ENCODE results near the gene SLC4A2.

The SLC4A2 gene

DNA sequence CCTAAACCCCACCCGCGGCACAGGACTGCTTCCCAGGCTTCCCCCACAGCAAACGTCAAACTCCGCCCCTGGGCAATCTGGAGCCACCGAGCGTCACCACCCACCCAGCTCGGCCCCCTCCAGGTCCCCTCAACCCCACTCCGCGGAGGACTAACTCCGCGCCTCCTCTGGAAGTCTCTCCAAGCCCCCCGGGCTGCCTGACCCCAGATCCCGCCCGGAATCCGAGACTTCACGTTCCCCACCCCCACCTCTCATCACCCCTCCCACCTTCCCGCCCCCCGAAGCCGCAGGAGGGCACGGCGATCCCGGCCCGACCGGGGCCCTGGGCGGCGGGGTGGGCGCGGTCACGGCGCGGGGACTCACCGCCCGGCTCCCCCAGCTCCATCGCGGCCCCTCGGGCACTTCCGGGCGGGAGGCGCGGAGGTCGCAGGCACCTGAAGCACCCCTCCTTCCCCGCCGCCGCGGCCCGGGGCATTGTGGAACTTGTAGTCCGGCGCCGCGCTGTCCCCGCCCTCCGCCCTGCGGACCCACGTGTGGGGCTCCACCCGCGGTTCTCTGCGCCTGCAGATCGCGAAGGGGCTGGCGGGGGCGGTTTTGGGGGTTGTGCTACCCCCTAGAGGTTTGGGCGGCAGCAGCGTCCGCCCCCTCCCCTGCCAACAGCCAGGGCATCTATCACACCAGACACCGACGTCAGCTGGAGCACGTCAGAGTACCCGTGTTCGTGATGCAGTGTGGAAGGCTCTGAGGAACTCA is 23.9 kb downstream of the SLC4A2 start, which contains the start of gene TMUB1 (continued):
- TF ChIP-seq ZNF112 (tag by site-specific recombination; IDR thresholded peaks at IDR 0.05): no peak
- TF ChIP-seq WT1 (tag by site-specific recombination; IDR thresholded peaks at IDR 0.05): no peak
- no peak for TF ChIP-seq ZNF677 (tag by site-specific recombination; IDR thresholded peaks at IDR 0.05)
- TF ChIP-seq, protein P1, sequence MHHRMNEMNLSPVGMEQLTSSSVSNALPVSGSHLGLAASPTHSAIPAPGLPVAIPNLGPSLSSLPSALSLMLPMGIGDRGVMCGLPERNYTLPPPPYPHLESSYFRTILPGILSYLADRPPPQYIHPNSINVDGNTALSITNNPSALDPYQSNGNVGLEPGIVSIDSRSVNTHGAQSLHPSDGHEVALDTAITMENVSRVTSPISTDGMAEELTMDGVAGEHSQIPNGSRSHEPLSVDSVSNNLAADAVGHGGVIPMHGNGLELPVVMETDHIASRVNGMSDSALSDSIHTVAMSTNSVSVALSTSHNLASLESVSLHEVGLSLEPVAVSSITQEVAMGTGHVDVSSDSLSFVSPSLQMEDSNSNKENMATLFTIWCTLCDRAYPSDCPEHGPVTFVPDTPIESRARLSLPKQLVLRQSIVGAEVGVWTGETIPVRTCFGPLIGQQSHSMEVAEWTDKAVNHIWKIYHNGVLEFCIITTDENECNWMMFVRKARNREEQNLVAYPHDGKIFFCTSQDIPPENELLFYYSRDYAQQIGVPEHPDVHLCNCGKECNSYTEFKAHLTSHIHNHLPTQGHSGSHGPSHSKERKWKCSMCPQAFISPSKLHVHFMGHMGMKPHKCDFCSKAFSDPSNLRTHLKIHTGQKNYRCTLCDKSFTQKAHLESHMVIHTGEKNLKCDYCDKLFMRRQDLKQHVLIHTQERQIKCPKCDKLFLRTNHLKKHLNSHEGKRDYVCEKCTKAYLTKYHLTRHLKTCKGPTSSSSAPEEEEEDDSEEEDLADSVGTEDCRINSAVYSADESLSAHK (tag by site-specific recombination; IDR thresholded peaks at IDR 0.05): no peak
- TF ChIP-seq, protein P2, sequence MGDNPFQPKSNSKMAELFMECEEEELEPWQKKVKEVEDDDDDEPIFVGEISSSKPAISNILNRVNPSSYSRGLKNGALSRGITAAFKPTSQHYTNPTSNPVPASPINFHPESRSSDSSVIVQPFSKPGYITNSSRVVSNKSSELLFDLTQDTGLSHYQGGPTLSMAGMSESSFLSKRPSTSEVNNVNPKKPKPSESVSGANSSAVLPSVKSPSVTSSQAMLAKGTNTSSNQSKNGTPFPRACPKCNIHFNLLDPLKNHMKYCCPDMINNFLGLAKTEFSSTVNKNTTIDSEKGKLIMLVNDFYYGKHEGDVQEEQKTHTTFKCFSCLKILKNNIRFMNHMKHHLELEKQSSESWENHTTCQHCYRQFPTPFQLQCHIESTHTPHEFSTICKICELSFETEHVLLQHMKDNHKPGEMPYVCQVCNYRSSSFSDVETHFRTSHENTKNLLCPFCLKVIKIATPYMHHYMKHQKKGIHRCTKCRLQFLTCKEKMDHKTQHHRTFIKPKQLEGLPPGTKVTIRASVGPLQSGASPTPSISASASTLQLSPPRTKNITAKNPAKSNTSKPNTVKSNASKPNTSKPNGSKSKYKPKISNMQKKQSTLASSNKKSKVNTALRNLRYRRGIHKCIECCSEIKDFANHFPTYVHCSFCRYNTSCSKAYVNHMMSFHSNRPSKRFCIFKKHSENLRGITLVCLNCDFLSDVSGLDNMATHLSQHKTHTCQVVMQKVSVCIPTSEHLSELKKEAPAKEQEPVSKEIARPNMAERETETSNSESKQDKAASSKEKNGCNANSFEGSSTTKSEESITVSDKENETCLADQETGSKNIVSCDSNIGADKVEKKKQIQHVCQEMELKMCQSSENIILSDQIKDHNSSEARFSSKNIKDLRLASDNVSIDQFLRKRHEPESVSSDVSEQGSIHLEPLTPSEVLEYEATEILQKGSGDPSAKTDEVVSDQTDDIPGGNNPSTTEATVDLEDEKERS (tag by site-specific recombination; IDR thresholded peaks at IDR 0.05): no peak
- no peak for TF ChIP-seq PRDM2 (tag by site-specific recombination; IDR thresholded peaks at IDR 0.05; ENCODE audit: borderline replicate concordance)
- no peak for TF ChIP-seq ZNF302 (tag by site-specific recombination; IDR thresholded peaks at IDR 0.05; ENCODE audit: low read depth)
- no peak for TF ChIP-seq OSR2 (tag by site-specific recombination; IDR thresholded peaks at IDR 0.05)
- TF ChIP-seq, protein P3, sequence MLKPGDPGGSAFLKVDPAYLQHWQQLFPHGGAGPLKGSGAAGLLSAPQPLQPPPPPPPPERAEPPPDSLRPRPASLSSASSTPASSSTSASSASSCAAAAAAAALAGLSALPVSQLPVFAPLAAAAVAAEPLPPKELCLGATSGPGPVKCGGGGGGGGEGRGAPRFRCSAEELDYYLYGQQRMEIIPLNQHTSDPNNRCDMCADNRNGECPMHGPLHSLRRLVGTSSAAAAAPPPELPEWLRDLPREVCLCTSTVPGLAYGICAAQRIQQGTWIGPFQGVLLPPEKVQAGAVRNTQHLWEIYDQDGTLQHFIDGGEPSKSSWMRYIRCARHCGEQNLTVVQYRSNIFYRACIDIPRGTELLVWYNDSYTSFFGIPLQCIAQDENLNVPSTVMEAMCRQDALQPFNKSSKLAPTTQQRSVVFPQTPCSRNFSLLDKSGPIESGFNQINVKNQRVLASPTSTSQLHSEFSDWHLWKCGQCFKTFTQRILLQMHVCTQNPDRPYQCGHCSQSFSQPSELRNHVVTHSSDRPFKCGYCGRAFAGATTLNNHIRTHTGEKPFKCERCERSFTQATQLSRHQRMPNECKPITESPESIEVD (tag by site-specific recombination; IDR thresholded peaks at IDR 0.05): no peak
- TF ChIP-seq TRIM28 (IDR thresholded peaks at IDR 0.05; ENCODE audit: borderline replicate concordance, low read length): no peak
- no peak for TF ChIP-seq ZNF501 (tag by site-specific recombination; IDR thresholded peaks at IDR 0.05)
- TF ChIP-seq ZNF510 (tag by site-specific recombination; IDR thresholded peaks at IDR 0.05; ENCODE audit: insufficient replicate concordance): no peak
- TF ChIP-seq ZNF311 (tag by site-specific recombination; IDR thresholded peaks at IDR 0.05; ENCODE audit: borderline replicate concordance): no peak
- TF ChIP-seq, protein P4, sequence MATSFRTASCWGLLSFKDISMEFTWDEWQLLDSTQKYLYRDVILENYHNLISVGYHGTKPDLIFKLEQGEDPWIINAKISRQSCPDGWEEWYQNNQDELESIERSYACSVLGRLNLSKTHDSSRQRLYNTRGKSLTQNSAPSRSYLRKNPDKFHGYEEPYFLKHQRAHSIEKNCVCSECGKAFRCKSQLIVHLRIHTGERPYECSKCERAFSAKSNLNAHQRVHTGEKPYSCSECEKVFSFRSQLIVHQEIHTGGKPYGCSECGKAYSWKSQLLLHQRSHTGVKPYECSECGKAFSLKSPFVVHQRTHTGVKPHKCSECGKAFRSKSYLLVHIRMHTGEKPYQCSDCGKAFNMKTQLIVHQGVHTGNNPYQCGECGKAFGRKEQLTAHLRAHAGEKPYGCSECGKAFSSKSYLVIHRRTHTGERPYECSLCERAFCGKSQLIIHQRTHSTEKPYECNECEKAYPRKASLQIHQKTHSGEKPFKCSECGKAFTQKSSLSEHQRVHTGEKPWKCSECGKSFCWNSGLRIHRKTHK (tag by site-specific recombination; IDR thresholded peaks at IDR 0.05): no peak
- peak; percentile 70 for TF ChIP-seq GLIS2 (tag by site-specific recombination; IDR thresholded peaks at IDR 0.05)
- TF ChIP-seq ZNF169 (tag by site-specific recombination; IDR thresholded peaks at IDR 0.05): no peak
- TF ChIP-seq, protein P5, sequence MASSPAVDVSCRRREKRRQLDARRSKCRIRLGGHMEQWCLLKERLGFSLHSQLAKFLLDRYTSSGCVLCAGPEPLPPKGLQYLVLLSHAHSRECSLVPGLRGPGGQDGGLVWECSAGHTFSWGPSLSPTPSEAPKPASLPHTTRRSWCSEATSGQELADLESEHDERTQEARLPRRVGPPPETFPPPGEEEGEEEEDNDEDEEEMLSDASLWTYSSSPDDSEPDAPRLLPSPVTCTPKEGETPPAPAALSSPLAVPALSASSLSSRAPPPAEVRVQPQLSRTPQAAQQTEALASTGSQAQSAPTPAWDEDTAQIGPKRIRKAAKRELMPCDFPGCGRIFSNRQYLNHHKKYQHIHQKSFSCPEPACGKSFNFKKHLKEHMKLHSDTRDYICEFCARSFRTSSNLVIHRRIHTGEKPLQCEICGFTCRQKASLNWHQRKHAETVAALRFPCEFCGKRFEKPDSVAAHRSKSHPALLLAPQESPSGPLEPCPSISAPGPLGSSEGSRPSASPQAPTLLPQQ (tag by site-specific recombination; IDR thresholded peaks at IDR 0.05): peak; percentile 35; the same call in 1 of the 2 replicates
- TF ChIP-seq ZSCAN30 (tag by site-specific recombination; IDR thresholded peaks at IDR 0.05): 0 out of 2 replicates have a peak, but pooled peaks have one; percentile 45
- TF ChIP-seq CTCF (tag by site-specific recombination; IDR thresholded peaks at IDR 0.05): 0 out of 2 replicates have a peak, but pooled peaks have one; percentile 30
- no peak for TF ChIP-seq ZNF555 (tag by site-specific recombination; conservative IDR thresholded peaks at IDR 0.05)
